GM23338 (cell line): ENCODE results near the gene CCNK. TPM values are rescaled to one million over a fixed set of nuclear protein-coding genes. Genes with fewer than 3 reads are reported as not detected.

Experiments used
- ATAC-seq: fragments of 200-7000 bp; cut with Tn5 transposase; 3 replicates; pipeline ENCODE4 v1.9.1; 2020
- DNase-seq: peaks from one replicate; pipeline ENCODE4 v3.0.0-alpha.2; 2015; ENCODE audit warnings: low spot score
- H2AFZ ChIP-seq: fragments of 200-600 bp; sonication (generic); 2 replicates; pipeline ENCODE4 v1.8.0; 2016; ENCODE audit warnings: antibody characterized with exemption, mild to moderate bottlenecking, moderate library complexity
- H3F3A ChIP-seq: fragments of 200-600 bp; sonication (generic); replicated peaks from 2 replicates; pipeline ENCODE4 v1.8.0; 2017; ENCODE audit warnings: antibody characterized with exemption, mixed run types, low read depth
- H3K27ac ChIP-seq: fragments of 200-600 bp; sonication (generic); 2 replicates; pipeline ENCODE4 v1.6.1; 2016; ENCODE audit warnings: low read depth
- H3K27me3 ChIP-seq: fragments of 200-600 bp; sonication (generic); 2 replicates; pipeline ENCODE4 v1.8.0; 2016; ENCODE audit warnings: mild to moderate bottlenecking, mixed run types, moderate library complexity; ENCODE audit not compliant: insufficient read depth
- H3K36me3 ChIP-seq: fragments of 200-600 bp; sonication (generic); 2 replicates; pipeline ENCODE4 v1.8.0; 2016; ENCODE audit warnings: mild to moderate bottlenecking; ENCODE audit not compliant: insufficient read depth
- H3K4me1 ChIP-seq: fragments of 200-600 bp; sonication (generic); 2 replicates; pipeline ENCODE4 v1.8.0; 2016; ENCODE audit warnings: mild to moderate bottlenecking, moderate library complexity; ENCODE audit not compliant: insufficient read depth
- H3K4me2 ChIP-seq: fragments of 200-600 bp; sonication (generic); 2 replicates; pipeline ENCODE4 v1.7.1; 2017; ENCODE audit warnings: mixed run types
- H3K4me3 ChIP-seq: fragments of 200-600 bp; sonication (generic); 2 replicates; pipeline ENCODE4 v1.6.1; 2016; ENCODE audit warnings: mixed run types
- H3K79me2 ChIP-seq: fragments of 200-600 bp; sonication (generic); replicated peaks from 2 replicates; pipeline ENCODE4 v1.8.0; 2017; ENCODE audit warnings: mild to moderate bottlenecking; ENCODE audit not compliant: insufficient read depth
- H3K9me2 ChIP-seq: fragments of 200-600 bp; sonication (generic); 2 replicates; pipeline ENCODE4 v1.8.0; 2017; ENCODE audit not compliant: insufficient read depth
- H4K20me1 ChIP-seq: fragments of 200-600 bp; sonication (generic); replicated peaks from 2 replicates; pipeline ENCODE4 v1.8.0; 2017; ENCODE audit warnings: mild to moderate bottlenecking; ENCODE audit not compliant: insufficient read depth
- H3K27ac Mint-ChIP-seq: 2 replicates; pipeline ENCODE4 v1.8.0; 2020; ENCODE audit warnings: inconsistent platforms, mild to moderate bottlenecking, moderate library complexity, mixed read lengths
- H3K27me3 Mint-ChIP-seq: 3 replicates; pipeline ENCODE4 v1.8.0; 2022; ENCODE audit warnings: low read depth, mild to moderate bottlenecking, moderate library complexity, mixed read lengths, inconsistent platforms; ENCODE audit not compliant: insufficient read depth, poor library complexity
- H3K36me3 Mint-ChIP-seq: 3 replicates; pipeline ENCODE4 v1.8.0; 2021; ENCODE audit warnings: low read depth, mild to moderate bottlenecking, inconsistent platforms, moderate library complexity, mixed read lengths
- H3K4me1 Mint-ChIP-seq: 3 replicates; pipeline ENCODE4 v1.8.0; 2020; ENCODE audit warnings: mild to moderate bottlenecking, inconsistent platforms, mixed read lengths
- H3K4me3 Mint-ChIP-seq: 3 replicates; pipeline ENCODE4 v1.8.0; 2021; ENCODE audit warnings: moderate library complexity, mild to moderate bottlenecking, inconsistent platforms, mixed read lengths
- H3K9me3 Mint-ChIP-seq: 3 replicates; pipeline ENCODE4 v1.8.0; 2020; ENCODE audit warnings: moderate library complexity, mild to moderate bottlenecking, inconsistent platforms, mixed read lengths
- CREB1 ChIP-seq: fragments of 250-450 bp; sonication (Bioruptor Pico); IDR thresholded peaks from 2 replicates; pipeline ENCODE4 v1.5.0; 2020; ENCODE audit warnings: low read depth, mild to moderate bottlenecking, moderate library complexity
- CTCF ChIP-seq, 2 experiments: fragments of 200-600 bp in 1 of 2; sonication (generic) in 1 of 2; conservative IDR thresholded peaks; 2 replicates each; pipeline versions ENCODE4 v1.5.1 to v1.6.1; 2016 to 2017; ENCODE audit warnings: antibody characterized with exemption in 2 of 2, low read depth in 2 of 2, mild to moderate bottlenecking in 2 of 2, moderate library complexity in 1 of 2
- ETS1 ChIP-seq: IDR thresholded peaks from 2 replicates; pipeline ENCODE4 v1.6.1; 2016; ENCODE audit warnings: antibody characterized with exemption
- EZH2 ChIP-seq: fragments of 200-600 bp; sonication (generic); IDR thresholded peaks from one replicate; pipeline ENCODE4 v1.8.0; 2017; ENCODE audit warnings: antibody characterized with exemption, mild to moderate bottlenecking, low read depth; ENCODE audit not compliant: unreplicated experiment
- EZH2phosphoT487 ChIP-seq: fragments of 200-600 bp; sonication (generic); IDR thresholded peaks from one replicate; pipeline ENCODE4 v1.8.1; 2018; ENCODE audit warnings: antibody characterized with exemption; ENCODE audit not compliant: unreplicated experiment
- JUNB ChIP-seq: IDR thresholded peaks from one replicate; pipeline ENCODE4 v1.6.1; 2016; ENCODE audit warnings: antibody characterized with exemption; ENCODE audit not compliant: unreplicated experiment
- NANOG ChIP-seq: IDR thresholded peaks from 2 replicates; pipeline ENCODE4 v1.6.1; 2016; ENCODE audit warnings: antibody characterized with exemption, borderline replicate concordance
- POLR2AphosphoS5 ChIP-seq: IDR thresholded peaks from 2 replicates; pipeline ENCODE4 v1.6.1; 2016; ENCODE audit warnings: antibody characterized with exemption, low read depth
- REST ChIP-seq: IDR thresholded peaks from one replicate; pipeline ENCODE4 v1.6.1; 2018; ENCODE audit warnings: antibody characterized with exemption; ENCODE audit not compliant: unreplicated experiment
- STAT1 ChIP-seq: IDR thresholded peaks from one replicate; pipeline ENCODE4 v1.6.1; 2016; ENCODE audit warnings: antibody characterized with exemption; ENCODE audit not compliant: unreplicated experiment
- ZNF114 ChIP-seq: fragments of 250-450 bp; sonication (Bioruptor Pico); IDR thresholded peaks from 2 replicates; pipeline ENCODE4 v1.5.0; 2020; ENCODE audit warnings: mild to moderate bottlenecking, moderate library complexity
- ZNF331 ChIP-seq: fragments of 250-450 bp; sonication (Bioruptor Pico); IDR thresholded peaks from 2 replicates; pipeline ENCODE4 v1.5.0; 2020; ENCODE audit warnings: low read depth, mild to moderate bottlenecking, moderate library complexity
- polyA plus RNA-seq: library from polyadenylated mRNA; unstranded; fragments of >200 nt; fragmentation: Nextera tagmentation; extraction: Ambion mirVana; gene quantifications from 2 replicates; pipeline ENCODE4 v1.2.1, GENCODE V29; 2016
- total RNA-seq: library from RNA; depleted of rRNA; stranded (reverse); fragments of >200 nt; shearing (Covaris generic); gene quantifications from 2 replicates; pipeline ENCODE4 v1.2.3, GENCODE V29; 2014
- TF ChIP-seq, protein P1 (sequence below): fragments of 250-450 bp; sonication (Bioruptor Pico); IDR thresholded peaks from 2 replicates; pipeline ENCODE4 v1.5.0; 2020; ENCODE audit warnings: mild to moderate bottlenecking, moderate library complexity

Gene CCNK
- total and polyA plus RNA-seq, 2 experiments from 2014 or later = 54.0 to 60.6 TPM

- Histone ChIP-seq H4K20me1 (peaks cover under 1% of the 10 kb centered on the region; the same call in 1 of the 2 replicates), H2AFZ (no peak overlapping the region), H3K4me2 (no peak overlapping the region), H3K36me3 (peaks cover 13% of the 10 kb centered on the region; the same call in 1 of the 2 replicates), H3K79me2 (no peaks in the 10 kb centered on the region), H3K27me3 (no peaks in the 10 kb centered on the region), H3K9me2 (no peaks in the 10 kb centered on the region), H3K4me1 (peaks cover 6% of the 10 kb centered on the region), H3K4me3 (no peak overlapping the region), H3F3A (peaks cover 7% of the 10 kb centered on the region; the same call in 1 of the 2 replicates), H3K27ac (no peak overlapping the region)
- Mint-ChIP-seq H3K27ac (no peak overlapping the region), H3K4me3 (no peak overlapping the region), H3K9me3 (no peaks in the 10 kb centered on the region), H3K4me1 (peaks cover 17% of the 10 kb centered on the region), H3K27me3 (peaks cover 9% of the 10 kb centered on the region), H3K36me3 (peaks cover 37% of the 10 kb centered on the region)
- DNase-seq = no peak
- ATAC-seq = no peak
- TF ChIP-seq ZNF331 = no peak
- TF ChIP-seq EZH2 = no peak
- TF ChIP-seq STAT1 = no peak
- no peak for TF ChIP-seq ZNF114
- TF ChIP-seq JUNB = no peak
- TF ChIP-seq, protein P1, sequence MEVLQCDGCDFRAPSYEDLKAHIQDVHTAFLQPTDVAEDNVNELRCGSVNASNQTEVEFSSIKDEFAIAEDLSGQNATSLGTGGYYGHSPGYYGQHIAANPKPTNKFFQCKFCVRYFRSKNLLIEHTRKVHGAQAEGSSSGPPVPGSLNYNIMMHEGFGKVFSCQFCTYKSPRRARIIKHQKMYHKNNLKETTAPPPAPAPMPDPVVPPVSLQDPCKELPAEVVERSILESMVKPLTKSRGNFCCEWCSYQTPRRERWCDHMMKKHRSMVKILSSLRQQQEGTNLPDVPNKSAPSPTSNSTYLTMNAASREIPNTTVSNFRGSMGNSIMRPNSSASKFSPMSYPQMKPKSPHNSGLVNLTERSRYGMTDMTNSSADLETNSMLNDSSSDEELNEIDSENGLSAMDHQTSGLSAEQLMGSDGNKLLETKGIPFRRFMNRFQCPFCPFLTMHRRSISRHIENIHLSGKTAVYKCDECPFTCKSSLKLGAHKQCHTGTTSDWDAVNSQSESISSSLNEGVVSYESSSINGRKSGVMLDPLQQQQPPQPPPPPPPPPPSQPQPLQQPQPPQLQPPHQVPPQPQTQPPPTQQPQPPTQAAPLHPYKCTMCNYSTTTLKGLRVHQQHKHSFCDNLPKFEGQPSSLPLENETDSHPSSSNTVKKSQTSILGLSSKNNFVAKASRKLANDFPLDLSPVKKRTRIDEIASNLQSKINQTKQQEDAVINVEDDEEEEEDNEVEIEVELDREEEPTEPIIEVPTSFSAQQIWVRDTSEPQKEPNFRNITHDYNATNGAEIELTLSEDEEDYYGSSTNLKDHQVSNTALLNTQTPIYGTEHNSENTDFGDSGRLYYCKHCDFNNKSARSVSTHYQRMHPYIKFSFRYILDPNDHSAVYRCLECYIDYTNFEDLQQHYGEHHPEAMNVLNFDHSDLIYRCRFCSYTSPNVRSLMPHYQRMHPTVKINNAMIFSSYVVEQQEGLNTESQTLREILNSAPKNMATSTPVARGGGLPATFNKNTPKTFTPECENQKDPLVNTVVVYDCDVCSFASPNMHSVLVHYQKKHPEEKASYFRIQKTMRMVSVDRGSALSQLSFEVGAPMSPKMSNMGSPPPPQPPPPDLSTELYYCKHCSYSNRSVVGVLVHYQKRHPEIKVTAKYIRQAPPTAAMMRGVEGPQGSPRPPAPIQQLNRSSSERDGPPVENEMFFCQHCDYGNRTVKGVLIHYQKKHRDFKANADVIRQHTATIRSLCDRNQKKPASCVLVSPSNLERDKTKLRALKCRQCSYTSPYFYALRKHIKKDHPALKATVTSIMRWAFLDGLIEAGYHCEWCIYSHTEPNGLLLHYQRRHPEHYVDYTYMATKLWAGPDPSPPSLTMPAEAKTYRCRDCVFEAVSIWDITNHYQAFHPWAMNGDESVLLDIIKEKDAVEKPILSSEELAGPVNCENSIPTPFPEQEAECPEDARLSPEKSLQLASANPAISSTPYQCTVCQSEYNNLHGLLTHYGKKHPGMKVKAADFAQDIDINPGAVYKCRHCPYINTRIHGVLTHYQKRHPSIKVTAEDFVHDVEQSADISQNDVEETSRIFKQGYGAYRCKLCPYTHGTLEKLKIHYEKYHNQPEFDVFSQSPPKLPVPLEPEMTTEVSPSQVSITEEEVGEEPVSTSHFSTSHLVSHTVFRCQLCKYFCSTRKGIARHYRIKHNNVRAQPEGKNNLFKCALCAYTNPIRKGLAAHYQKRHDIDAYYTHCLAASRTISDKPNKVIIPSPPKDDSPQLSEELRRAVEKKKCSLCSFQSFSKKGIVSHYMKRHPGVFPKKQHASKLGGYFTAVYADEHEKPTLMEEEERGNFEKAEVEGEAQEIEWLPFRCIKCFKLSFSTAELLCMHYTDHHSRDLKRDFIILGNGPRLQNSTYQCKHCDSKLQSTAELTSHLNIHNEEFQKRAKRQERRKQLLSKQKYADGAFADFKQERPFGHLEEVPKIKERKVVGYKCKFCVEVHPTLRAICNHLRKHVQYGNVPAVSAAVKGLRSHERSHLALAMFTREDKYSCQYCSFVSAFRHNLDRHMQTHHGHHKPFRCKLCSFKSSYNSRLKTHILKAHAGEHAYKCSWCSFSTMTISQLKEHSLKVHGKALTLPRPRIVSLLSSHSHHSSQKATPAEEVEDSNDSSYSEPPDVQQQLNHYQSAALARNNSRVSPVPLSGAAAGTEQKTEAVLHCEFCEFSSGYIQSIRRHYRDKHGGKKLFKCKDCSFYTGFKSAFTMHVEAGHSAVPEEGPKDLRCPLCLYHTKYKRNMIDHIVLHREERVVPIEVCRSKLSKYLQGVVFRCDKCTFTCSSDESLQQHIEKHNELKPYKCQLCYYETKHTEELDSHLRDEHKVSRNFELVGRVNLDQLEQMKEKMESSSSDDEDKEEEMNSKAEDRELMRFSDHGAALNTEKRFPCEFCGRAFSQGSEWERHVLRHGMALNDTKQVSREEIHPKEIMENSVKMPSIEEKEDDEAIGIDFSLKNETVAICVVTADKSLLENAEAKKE = no peak
- TF ChIP-seq ETS1 = no peak
- TF ChIP-seq EZH2phosphoT487 = no peak
- no peak for TF ChIP-seq CTCF (conservative IDR thresholded peaks at IDR 0.05; ENCODE audit: low read depth in 2 of 2)
- no peak for TF ChIP-seq REST
- no peak for TF ChIP-seq CREB1 (CRISPR knock-in tag)
- no peak for TF ChIP-seq POLR2AphosphoS5
- no peak for TF ChIP-seq NANOG
Observed at GRCh38 chr14:99511421-99512109, 30.4 kb downstream of the CCNK start.
